Superior temporal gyrus (tissue), 1 donor: ENCODE results near the gene DIS3.
"Not testable (repeated sequence)": the region's sequence is repeated elsewhere in the genome, so short reads cannot be mapped to it uniquely, and the experiment has no call there.

Experiments used
- DNase-seq: peaks from one replicate; pipeline ENCODE4 v3.0.0-alpha.2; 2016; ENCODE audit errors: extremely low spot score

Gene DIS3

DNA sequence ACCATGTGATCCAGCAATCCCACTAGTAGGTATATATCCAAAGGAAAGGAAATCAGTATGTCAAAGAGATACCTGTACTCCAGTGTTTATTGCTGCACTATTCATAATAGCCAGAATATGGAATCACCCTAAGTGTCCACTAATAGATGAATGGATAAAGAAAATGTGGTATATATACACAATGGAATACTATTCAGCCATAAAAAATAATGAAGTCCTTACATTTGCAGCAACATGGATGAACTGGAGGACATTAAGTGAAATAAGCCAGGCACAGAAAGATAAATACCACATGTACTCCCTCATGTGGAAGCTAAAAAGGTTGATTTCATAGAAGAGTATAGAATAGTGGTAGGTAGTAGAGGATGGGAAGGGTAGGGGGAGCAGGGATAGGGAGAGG is 30.5 kb downstream of the DIS3 start:
- no peak for DNase-seq

DNA sequence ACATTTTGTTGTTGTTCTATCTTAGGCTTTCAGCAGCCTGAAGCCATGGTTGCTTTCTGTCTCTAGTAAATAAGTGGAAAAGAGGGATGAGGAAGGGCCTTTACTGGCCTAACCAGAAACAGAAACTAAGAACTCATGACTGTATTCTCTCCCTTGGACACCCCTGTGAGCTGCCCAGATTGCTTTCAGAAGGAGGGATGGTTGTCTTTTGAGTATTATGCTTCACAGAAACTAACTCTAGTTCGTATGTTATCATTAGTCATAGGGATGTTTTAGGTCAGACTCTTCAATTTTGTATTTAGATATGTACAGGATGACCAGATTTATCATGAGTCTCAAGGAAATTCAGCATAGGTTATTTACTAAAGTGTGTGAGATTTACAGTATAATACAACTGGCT is 36.4 kb downstream of the DIS3 start:
- no peak for DNase-seq

DNA sequence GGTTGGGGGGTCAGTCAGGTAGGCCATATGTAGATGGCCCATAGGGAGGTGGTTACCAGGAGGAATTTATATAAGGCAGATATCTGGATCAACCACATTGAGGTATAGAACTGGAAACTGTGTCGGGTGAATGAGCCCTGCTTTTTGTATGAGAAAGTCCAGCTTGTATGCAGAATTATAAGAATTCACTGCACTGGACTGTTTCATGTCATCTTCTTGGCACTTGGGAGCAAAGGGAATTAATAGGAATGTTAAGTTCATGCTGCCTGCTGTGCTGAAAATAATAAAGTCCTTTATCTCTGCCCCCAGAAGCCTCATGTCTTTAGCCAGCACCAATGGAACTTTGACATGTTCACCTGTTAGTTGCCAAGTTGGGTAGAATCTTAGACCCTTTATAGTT is 41.7 kb downstream of the DIS3 start:
- DNase-seq = no peak

DNA sequence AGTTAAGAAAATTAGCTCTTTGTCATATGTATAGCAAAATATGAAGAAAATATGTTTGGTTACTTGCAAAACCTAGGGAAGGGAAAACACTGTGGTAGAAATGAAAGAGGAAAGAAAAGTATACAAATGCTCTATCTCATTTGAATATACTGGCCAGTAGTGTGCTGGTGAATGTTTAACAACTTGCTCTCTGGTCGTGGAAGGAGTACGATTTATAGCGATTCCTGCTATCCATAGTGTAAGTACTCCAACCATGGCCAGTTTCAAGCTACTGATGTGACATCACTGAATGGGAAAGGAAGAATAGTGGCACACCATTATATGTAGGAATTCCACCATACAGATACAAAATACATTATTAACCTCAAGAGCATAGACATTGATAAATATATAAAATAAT is 44.7 kb downstream of the DIS3 start:
- no peak for DNase-seq

DNA sequence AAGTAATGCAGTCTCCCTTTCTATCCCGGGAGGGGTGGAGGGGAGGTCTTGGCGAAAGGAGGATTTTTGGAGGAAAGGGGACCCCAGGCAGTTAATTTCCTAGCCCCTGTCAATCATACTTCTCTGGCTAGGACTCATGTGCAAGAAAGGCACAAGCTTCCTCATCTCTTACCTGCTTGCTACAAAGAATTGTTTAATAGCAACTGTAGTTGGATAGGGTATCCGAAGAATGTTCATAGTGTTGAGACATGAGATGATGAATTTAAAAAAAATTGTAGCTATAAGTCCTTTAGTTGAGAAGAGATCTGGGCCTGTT is 53.5 kb downstream of the DIS3 start:
- no peak for DNase-seq

DNA sequence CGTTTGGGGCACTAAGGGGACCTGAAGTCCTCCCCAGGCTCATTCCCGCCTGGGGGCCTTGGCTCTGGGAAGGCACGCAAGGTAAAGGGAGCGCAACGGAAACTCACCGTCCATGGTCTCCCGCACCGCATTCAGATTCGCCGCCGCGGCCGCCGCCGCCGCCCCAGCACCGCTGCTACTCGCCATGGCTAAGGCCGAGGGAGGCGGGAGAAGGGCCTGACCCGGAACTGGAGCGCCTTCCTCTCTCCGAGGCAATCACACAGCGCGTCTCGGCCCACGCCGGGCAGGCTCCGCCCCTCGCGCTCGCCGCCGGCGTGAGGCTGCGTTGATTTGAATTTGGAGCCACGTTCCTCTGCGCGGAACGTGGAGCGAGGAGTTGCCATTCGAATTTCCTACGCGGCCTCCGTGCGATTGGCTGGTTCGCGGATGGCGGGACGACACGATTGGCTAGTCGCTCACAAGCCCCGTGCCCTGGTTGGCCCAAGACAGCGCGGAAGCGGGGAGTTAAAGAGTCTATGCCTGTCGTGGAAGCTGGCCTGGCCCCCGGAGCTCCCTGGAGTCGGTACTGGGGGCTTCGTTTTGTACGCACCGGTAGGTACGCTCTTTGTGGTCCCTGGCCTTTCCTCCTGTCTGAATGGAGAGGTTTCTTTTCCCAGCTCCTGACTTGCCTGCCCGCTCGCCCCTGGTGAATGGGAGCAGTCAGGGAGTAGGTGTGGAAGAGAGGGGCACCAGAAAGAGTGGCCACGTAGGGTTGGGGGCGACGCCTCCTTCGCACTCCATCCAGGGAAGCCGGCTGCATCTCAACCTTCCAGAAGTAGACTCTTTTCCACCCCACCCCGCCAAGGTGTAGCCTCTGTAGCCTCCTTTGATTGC is 54.0 kb downstream of the DIS3 start, which contains the start of the genes BORA and MZT1:
Gene BORA, plus strand, starts transcription at position 507 of the 873 bp plus-strand sequence. CDS start 1,018 bp downstream, outside the sequence.
Gene MZT1, minus strand, starts transcription at position 213 of the 873 bp plus-strand sequence. Its CDS starts 27 bp downstream, at position 186.
- DNase-seq = peak; percentile 95

DNA sequence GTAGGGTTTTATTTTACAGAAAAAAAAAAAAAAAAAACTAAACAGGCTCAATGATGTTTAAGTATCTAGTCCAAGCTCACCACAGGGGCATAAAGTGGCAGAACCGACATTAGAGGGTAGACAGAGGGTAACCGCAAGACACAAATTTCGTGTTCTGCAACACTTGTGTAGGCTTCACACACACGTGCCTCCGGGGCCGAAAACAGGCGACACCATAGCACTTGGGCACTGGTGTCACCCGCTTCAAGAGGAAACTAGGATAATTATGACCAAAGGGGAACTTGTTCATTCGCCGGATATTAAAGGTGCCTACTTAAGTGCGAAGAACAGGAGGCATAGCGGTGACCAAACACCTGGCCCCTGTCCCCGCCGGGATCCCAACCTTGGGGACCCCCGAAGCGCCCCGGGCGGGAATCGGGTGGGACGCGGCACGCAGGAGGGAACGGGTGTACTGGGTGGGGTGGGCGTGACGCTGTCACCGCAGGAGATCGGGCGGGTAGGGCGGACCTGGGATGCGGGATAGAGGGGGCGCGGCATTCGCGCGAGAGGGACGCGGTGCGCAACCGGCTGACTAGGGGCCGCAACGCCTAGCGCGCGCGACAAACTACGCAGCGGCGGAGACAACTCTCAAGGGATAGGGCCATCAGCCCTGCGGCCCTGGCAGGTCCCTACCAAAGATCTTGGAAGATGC is 54.8 kb downstream of the DIS3 start:
- DNase-seq = no peak

DNA sequence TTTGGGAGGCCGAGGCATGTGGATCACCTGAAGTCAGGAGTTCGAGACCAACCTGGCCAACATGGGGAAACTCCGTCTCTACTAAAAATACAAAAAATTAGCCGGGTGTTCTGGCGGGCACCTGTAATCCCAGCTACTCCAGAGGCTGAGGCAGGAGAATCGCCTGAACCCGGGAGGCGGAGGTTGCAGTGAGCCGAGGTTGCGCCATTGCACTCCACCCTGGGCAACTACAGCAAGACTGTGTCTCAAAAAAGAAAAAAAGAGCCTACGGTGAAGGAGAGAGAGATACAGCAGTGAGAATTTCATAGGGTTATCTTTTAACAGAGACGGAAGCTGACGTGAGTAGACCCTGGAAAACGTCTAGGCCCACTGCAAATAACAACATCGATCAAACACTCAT is 55.5 kb downstream of the DIS3 start:
- DNase-seq = not testable (repeated sequence)

DNA sequence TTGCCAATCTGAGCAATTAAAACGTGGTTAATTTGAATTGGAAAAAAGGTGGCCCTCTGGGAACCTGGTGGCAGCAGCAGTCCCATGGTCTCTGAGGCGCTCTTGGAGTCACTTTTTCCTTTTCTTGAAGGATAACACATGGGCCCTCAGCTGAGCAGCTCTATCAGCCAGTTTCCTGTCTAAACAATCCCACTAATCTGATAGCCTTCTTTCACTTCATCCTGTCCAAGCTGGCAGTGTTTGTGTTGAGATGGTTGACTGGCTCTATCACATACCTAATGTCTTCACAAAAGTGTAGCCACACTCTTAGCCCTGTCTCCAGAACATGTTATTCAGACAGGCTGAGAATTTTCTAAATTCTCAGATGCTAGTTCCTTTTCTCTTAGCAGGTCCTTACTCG is 64.9 kb downstream of the DIS3 start:
- DNase-seq = no peak
